Body of pancreas (tissue), 4 donors: ENCODE measurements around the gene SCYGR8. TPM values are rescaled to one million over a fixed set of nuclear protein-coding genes. Genes with fewer than 3 reads are reported as not detected.

Experiments used
- ATAC-seq: fragments of 150-250 bp; one replicate; pipeline ENCODE4 v1.9.1; 2016
- DNase-seq, 4 donors: peaks; one replicate each; pipeline ENCODE4 v3.0.0-alpha.2; 2019
- H3K27ac ChIP-seq, 4 donors: fragments of 200-600 bp; sonication (generic); 1 replicate in 3 of 4; 2 replicates in 1 of 4; pipeline versions ENCODE4 v1.5.1 to v1.6.1; 2016 to 2019; ENCODE audit warnings: mild to moderate bottlenecking in 1 of 4, mixed read lengths in 1 of 4, moderate library complexity in 1 of 4
- H3K27me3 ChIP-seq, 2 donors: fragments of 200-600 bp; sonication (generic); one replicate each; pipeline ENCODE4 v1.6.0; 2016; ENCODE audit warnings: mild to moderate bottlenecking in 1 of 2
- H3K36me3 ChIP-seq, 2 donors: fragments of 200-600 bp; sonication (generic); replicated peaks in 1 of 2; 2 replicates each; pipeline ENCODE4 v1.5.1; 2016; ENCODE audit warnings: low read depth in 2 of 2; ENCODE audit not compliant: insufficient read depth in 1 of 2
- H3K4me1 ChIP-seq: fragments of 200-600 bp; sonication (generic); one replicate; pipeline ENCODE4 v1.6.0; 2016
- H3K4me3 ChIP-seq, 2 donors: fragments of 200-600 bp; sonication (generic); 1 replicate in 1 of 2; 2 replicates in 1 of 2; pipeline ENCODE4 v1.5.1; 2016 to 2019
- H3K9me3 ChIP-seq, 3 donors: fragments of 200-600 bp; sonication (generic); 1 replicate in 2 of 3; 2 replicates in 1 of 3; pipeline ENCODE4 v1.5.1; 2016
- CTCF ChIP-seq, 7 experiments: fragments of 450-650 bp in 4 of 7; fragments of 200-600 bp in 3 of 7; sonication (generic) in 3 of 7; IDR thresholded peaks; one replicate each; pipeline ENCODE4 v1.5.1; 2016 to 2019; ENCODE audit warnings: antibody characterized with exemption in 7 of 7
- POLR2A ChIP-seq, 3 donors: fragments of 450-650 bp; IDR thresholded peaks; one replicate each; pipeline ENCODE4 v1.6.1; 2016; ENCODE audit warnings: antibody characterized with exemption in 3 of 3, mild to moderate bottlenecking in 2 of 3
- WGBS, 2 donors: methylation state at CpG; one replicate each; pipeline ENCODE4 v1.1.5; 2017; 5-methylcytosine and 5-hydroxymethylcytosine counted together
- intact Hi-C: fragments of 100-400 bp; cut with DNase I; formaldehyde crosslinking; loops from one replicate; pipeline ENCODE4 v1.15.1; 2023
- total RNA-seq, 2 donors: library from RNA; depleted of rRNA; stranded (reverse); fragments of >200 nt; gene quantifications; one replicate each; pipeline ENCODE4 v1.1.0, GENCODE V29; 2016

The SCYGR8 gene
- total RNA-seq, 2 donors from 2014 or later = not detected

DNA sequence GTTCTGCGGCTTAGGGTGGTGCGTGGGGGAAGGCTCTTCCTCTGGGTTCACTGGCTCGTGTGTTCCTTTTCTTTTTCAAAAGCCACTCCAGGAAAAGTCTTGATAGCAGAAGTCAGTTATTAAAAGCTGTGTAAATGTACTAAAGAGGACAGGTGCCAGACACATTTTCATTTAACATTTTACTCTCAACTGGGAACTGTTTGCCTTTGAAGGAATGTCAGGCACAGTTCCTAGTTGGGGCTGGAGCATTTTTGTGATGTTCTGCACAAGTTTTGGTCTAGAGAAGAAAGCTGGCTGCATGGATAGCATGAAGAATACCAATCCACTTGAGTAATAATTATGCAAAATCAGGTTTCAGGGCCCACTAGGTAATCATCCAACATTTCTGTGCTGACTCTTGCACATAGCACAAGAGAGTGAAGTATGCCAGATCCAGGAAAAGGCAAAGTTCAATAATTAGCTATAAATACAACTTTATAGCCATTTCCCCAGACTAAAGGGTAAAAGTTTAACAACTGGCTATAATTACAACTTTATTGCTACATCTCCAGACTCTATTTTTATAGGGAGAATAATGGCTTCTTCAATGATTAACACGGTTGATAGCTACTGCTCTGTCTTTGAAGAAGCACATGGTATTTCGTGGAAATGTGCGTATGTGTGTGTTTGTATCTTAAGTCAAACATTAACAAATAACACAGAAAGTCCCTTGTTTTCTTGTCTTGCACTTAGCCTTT lies 16.2 kb downstream of the SCYGR8 start:
- peak in 1 of 4 donors; percentile 10 for DNase-seq
- peaks cover 40% of the 10 kb centered on the region for H3K4me1 ChIP-seq
- H3K9me3 ChIP-seq = no peaks in the 10 kb centered on the region
- H3K27me3 ChIP-seq = no peaks in the 10 kb centered on the region
- intact Hi-C loops = loop anchor here (10.0 kb wide), 1 partner anchor 627 kb away; no protein-coding TSS in a partner anchor
- TF ChIP-seq CTCF (IDR thresholded peaks at IDR 0.05) (no peak), POLR2A (IDR thresholded peaks at IDR 0.05) (no peak)
- H3K27ac ChIP-seq = peak overlapping the region; percentile 40 to 76 (median 63)
- no peak overlapping the region for H3K4me3 ChIP-seq
- WGBS, 2 donors = 32 to 39% methylated on average over 6 of the region's 6 CpGs
- no peaks in the 10 kb centered on the region for H3K36me3 ChIP-seq
- ATAC-seq = peak; percentile 70

- Histone ChIP-seq H3K4me3 (no peak overlapping the region), H3K36me3 (no peaks in the 10 kb centered on the region), H3K9me3 (no peaks in the 10 kb centered on the region), H3K27me3 (no peaks in the 10 kb centered on the region), H3K27ac (peak overlapping the region in 3 of 4 donors; percentile 50 to 70 (median 60)), H3K4me1 (peaks cover 34% of the 10 kb centered on the region)
- no peak for TF ChIP-seq POLR2A (IDR thresholded peaks at IDR 0.05)
- whole genome bisulfite sequencing, 2 donors = 26 to 34% methylated on average over 4 of the region's 4 CpGs
- intact Hi-C loops = loop anchor here (5.0 to 10.0 kb wide), 2 partner anchors 364 to 631 kb away; no protein-coding TSS in a partner anchor
- DNase-seq (no peak), ATAC-seq (no peak)
These were observed 20.2 kb downstream of the SCYGR8 start for GRCh38 chr2:227765788-227766372.

DNA sequence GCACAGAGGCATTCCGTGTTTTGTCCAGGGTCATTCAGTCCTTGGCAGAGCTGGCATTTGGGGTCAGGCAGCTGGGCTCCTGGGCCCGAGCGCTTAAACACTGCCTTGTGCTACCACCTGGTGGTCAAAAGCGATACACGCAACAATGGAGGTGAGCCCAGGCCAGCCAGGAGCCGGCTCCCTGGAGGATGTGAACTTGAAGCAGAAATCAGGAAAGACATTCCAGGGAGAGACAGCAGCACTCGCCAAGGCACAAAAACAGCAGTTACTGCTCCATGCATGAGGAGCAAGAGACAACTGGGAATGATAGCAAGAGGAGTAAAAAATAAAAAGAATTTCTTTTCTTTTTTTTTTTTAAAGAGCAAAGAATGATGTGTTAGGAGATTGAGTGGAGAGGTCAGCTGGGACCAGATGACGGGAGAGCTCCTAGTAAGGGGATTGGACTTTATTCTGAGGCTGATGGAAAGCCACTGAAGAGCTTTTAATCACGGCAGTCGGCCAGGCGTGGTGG lies 20.7 kb downstream of the SCYGR8 start:
- H3K27ac ChIP-seq = peak overlapping the region in 3 of 4 donors; percentile 34 to 60 (median 50)
- WGBS, 2 donors = 13 to 16% methylated on average over 11 of the region's 11 CpGs
- ATAC-seq = peak; percentile 89
- H3K9me3 ChIP-seq = no peaks in the 10 kb centered on the region
- TF ChIP-seq CTCF (IDR thresholded peaks at IDR 0.05) = peak; percentile 66 to 95 (median 89)
- TF ChIP-seq POLR2A (IDR thresholded peaks at IDR 0.05) = no peak
- H3K4me1 ChIP-seq = peaks cover 29% of the 10 kb centered on the region
- no peak overlapping the region for H3K4me3 ChIP-seq
- no peaks in the 10 kb centered on the region for H3K27me3 ChIP-seq
- DNase-seq = peak; percentile 81 to 89 (median 86)
- intact Hi-C loops = loop anchor here (5.0 to 10.0 kb wide), 2 partner anchors 364 to 632 kb away; no protein-coding TSS in a partner anchor
- no peaks in the 10 kb centered on the region for H3K36me3 ChIP-seq

DNA sequence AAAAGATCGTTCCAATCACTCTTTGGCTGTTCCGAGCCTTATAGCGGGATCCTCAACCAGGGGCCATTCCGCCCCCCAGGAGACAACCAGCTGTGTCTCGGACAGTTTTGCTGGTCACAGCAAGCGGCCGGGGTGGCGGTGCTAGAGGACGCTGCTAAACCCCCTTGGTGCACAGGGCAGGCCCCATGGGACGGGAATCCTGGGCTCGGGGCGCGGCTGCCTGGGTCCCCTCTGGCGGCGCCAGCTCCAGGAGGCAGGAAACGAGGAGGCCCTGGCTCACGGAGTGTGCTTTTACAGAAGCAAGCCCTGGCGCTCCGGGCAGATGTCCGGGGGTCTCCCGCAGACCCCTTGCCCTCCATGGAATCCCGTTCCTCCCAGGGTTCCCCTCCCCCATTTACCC lies 22.1 kb downstream of the SCYGR8 start:
- no peaks in the 10 kb centered on the region for H3K9me3 ChIP-seq
- no peak for TF ChIP-seq POLR2A (IDR thresholded peaks at IDR 0.05)
- no peak for TF ChIP-seq CTCF (IDR thresholded peaks at IDR 0.05)
- DNase-seq (no peak), ATAC-seq (no peak)
- intact Hi-C loops = loop anchor here (5.0 to 10.0 kb wide), 2 partner anchors 366 to 633 kb away; no protein-coding TSS in a partner anchor
- no peaks in the 10 kb centered on the region for H3K27me3 ChIP-seq
- H3K27ac ChIP-seq = no peak overlapping the region
- WGBS, 2 donors = 80 to 90% methylated on average over 7 to 19 of the region's 22 CpGs
- H3K36me3 ChIP-seq = no peaks in the 10 kb centered on the region
- peaks cover 20% of the 10 kb centered on the region for H3K4me1 ChIP-seq
- no peak overlapping the region for H3K4me3 ChIP-seq

DNA sequence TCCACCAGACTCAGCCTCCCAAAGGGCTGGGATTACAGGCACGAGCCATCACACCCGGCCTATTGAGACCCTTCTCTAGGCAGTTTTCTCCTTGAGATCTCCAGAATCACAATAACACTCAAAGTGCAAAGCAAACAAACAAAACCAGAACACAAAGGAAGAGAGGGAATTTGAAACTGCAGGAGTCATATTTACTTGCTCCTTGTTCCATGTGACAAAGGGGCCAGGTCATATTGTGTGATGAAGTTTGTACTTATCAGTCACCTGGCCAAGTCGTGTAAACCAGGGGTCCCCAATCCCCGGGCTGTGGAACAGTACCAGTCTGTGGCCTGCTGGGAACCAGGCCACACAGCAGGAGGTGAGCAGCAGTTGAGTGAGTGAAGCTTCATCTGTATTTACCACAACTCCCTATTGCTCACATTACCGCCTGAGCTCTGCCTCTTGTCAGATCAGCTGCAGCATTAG lies 26.5 kb downstream of the SCYGR8 start:
- no peaks in the 10 kb centered on the region for H3K9me3 ChIP-seq
- no peaks in the 10 kb centered on the region for H3K4me1 ChIP-seq
- ATAC-seq = no peak
- no peak for DNase-seq
- TF ChIP-seq POLR2A (IDR thresholded peaks at IDR 0.05) (no peak), CTCF (IDR thresholded peaks at IDR 0.05) (no peak)
- no peak overlapping the region for H3K27ac ChIP-seq
- intact Hi-C loops = no loop called here
- 55 to 68% methylated on average over 5 of the region's 5 CpGs for WGBS, 2 donors
- H3K4me3 ChIP-seq = no peak overlapping the region
- H3K36me3 ChIP-seq = no peaks in the 10 kb centered on the region
- H3K27me3 ChIP-seq = no peaks in the 10 kb centered on the region
